Stomach (tissue), 9 donors: ENCODE data around the gene FOXK2. TPM values are rescaled to one million over a fixed set of nuclear protein-coding genes. Genes with fewer than 3 reads are reported as not detected.

Source experiments
- DNase-seq, 2 donors: peaks; one replicate each; pipeline versions ENCODE4 v3.0.0 to v3.0.0-alpha.2; 2013 to 2019
- H3K27ac ChIP-seq, 5 donors: fragments of 200-600 bp in 4 of 5; sonication (generic) in 4 of 5; one replicate each; pipeline ENCODE4 v1.5.1; 2013 to 2019; ENCODE audit warnings: mild to moderate bottlenecking in 1 of 5, moderate library complexity in 1 of 5
- H3K27me3 ChIP-seq, 3 donors: fragments of 200-600 bp; sonication (generic); one replicate each; pipeline ENCODE4 v1.5.1; 2017 to 2019; ENCODE audit warnings: mixed run types in 1 of 3
- H3K36me3 ChIP-seq, 4 donors: fragments of 200-600 bp; sonication (generic); 1 replicate in 3 of 4; 2 replicates in 1 of 4; pipeline ENCODE4 v1.5.1; 2016 to 2019
- H3K4me1 ChIP-seq, 4 donors: fragments of 200-600 bp; sonication (generic); one replicate each; pipeline ENCODE4 v1.5.1; 2016 to 2019
- H3K4me3 ChIP-seq, 4 donors: fragments of 200-600 bp; sonication (generic) in 3 of 4; one replicate each; pipeline ENCODE4 v1.5.1; 2016 to 2019; ENCODE audit warnings: mild to moderate bottlenecking in 1 of 4
- H3K9me3 ChIP-seq, 4 donors: fragments of 200-600 bp; sonication (generic); one replicate each; pipeline ENCODE4 v1.5.1; 2016 to 2019
- CTCF ChIP-seq, 7 experiments: fragments of 450-650 bp in 4 of 7; fragments of 200-600 bp in 3 of 7; sonication (generic) in 3 of 7; IDR thresholded peaks; one replicate each; pipeline ENCODE4 v1.5.1; 2016 to 2019; ENCODE audit warnings: antibody characterized with exemption in 7 of 7, control low read depth in 2 of 7, mild to moderate bottlenecking in 1 of 7
- EP300 ChIP-seq: sonication (generic); formaldehyde crosslinking; IDR thresholded peaks from one replicate; pipeline ENCODE4 v1.6.1; 2017; ENCODE audit warnings: antibody characterized with exemption
- POLR2A ChIP-seq, 4 donors: fragments of 450-650 bp; IDR thresholded peaks; one replicate each; pipeline ENCODE4 v1.6.1; 2016; ENCODE audit warnings: antibody characterized with exemption in 4 of 4, control low read depth in 2 of 4, mild to moderate bottlenecking in 1 of 4, moderate library complexity in 1 of 4
- POLR2AphosphoS5 ChIP-seq, 3 donors: sonication (generic); formaldehyde crosslinking; IDR thresholded peaks; one replicate each; pipeline ENCODE4 v1.6.1; 2016; ENCODE audit warnings: antibody characterized with exemption in 3 of 3
- WGBS, 5 donors: extraction: QIAGEN DNeasy Blood & Tissue Kit in 3 of 5; methylation state at CpG; one replicate each; pipeline versions ENCODE4 v1.1.5 to v1.1.7; 2013 to 2018; 5-methylcytosine and 5-hydroxymethylcytosine counted together
- intact Hi-C: fragments of 100-400 bp; cut with DNase I; formaldehyde crosslinking; loops from one replicate; pipeline ENCODE4 v1.15.1; 2023; ENCODE audit warnings: low total_unique reads
- polyA plus RNA-seq, 3 donors: library from polyadenylated mRNA; stranded (reverse); fragments of 200-250 nt; gene quantifications; one replicate each; pipeline ENCODE4 v1.2.3, GENCODE V29; 2013
- total RNA-seq, 5 donors: library from RNA; depleted of rRNA; stranded (reverse); fragments of >200 nt; gene quantifications; one replicate each; pipeline versions ENCODE4 v1.1.0 to v1.2.3, GENCODE V29; 2014 to 2016
- donor health status: healthy with polysubstance abuse.
- donor health status: Bipolar disorder and iron deficiency.
- donor health status: healthy.

The FOXK2 gene
- total and polyA plus RNA-seq, 8 donors: 12.8 to 71.8 (median 31.9) TPM

DNA sequence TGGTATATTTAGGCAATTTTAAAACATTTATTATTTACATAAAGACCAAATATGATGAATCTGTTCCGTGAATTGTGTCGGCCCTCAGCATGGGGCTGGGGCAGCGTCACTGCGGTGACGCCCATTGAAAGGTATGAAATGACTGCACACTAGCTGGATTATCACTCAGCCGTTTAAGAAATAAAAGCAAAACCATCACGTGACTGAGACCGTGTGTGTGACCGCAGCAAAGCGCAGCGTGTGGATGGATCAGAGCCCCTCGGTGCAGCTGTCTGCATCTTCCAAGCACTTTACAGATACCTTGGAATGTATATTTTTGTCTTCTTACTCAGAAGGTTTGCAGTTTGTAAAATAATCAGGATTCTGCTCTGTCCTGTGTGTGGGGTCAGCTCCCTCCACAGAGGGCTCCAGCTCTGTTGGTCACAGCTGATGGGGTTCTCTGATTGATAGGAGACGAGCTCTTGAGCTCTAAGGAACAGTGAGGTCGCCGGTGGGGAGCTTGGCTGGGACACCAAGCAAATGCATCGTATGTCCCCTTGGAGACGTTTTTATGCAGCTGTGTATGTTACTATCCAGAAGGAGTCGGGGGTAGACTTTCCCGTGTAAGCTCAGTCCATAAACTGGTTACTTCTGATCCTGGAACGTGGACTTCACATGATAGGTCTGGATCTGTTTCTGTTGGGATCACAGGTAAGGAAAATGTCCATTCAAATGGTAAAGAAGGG is 83.6 kb downstream of the FOXK2 start:
- Histone ChIP-seq H3K4me1 (peaks cover 0 to 25% (median 2%) of the 10 kb centered on the region in 4 donors), H3K27me3 (no peaks in the 10 kb centered on the region), H3K36me3 (peaks cover 36 to 89% (median 82%) of the 10 kb centered on the region in 4 donors), H3K4me3 (no peak overlapping the region), H3K27ac (peak overlapping the region in 3 of 5 donors; percentile 53 to 60 (median 54)), H3K9me3 (no peaks in the 10 kb centered on the region)
- intact Hi-C loops: no loop called here
- TF ChIP-seq CTCF (IDR thresholded peaks at IDR 0.05): no peak
- no peak for TF ChIP-seq POLR2A (IDR thresholded peaks at IDR 0.05)
- TF ChIP-seq POLR2AphosphoS5 (IDR thresholded peaks at IDR 0.05): no peak
- no peak for TF ChIP-seq EP300
- 81 to 90% (median 88%) methylated on average over 20 of the region's 20 CpGs for WGBS, 5 donors
- DNase-seq: no peak

DNA sequence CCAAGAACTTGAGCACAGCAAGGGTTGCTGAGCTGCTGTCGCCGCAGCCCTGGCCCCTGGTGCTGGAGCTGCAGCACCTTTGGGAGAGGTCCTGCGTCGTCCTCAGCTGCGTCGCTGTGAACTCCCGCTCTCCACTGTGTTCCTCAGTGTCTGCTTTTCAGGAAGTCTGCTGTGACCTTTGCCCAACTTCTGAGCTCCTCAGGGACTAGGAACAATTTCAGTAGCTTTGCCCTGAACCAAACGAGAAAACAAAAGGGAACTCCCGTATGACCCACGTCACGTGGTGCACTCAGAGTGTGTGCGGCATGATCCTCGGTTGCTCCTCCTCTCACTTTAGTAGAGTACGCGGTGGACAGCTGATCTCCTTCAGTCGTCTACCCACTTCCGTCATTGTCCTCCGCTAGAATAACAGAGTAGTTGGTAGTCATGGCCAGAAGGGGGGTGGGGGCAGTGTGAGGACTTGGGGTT is 84.5 kb downstream of the FOXK2 start:
- Histone ChIP-seq H3K4me1 (peaks cover 0 to 25% (median 2%) of the 10 kb centered on the region in 4 donors), H3K9me3 (no peaks in the 10 kb centered on the region), H3K27ac (peak overlapping the region in 4 of 5 donors; percentile 21 to 60 (median 54)), H3K4me3 (no peak overlapping the region), H3K27me3 (no peaks in the 10 kb centered on the region), H3K36me3 (peaks cover 36 to 88% (median 82%) of the 10 kb centered on the region in 4 donors)
- 44 to 71% (median 66%) methylated on average over 18 of the region's 18 CpGs for WGBS, 5 donors
- intact Hi-C loops: no loop called here
- peak; percentile 50 to 80 for DNase-seq
- TF ChIP-seq CTCF (IDR thresholded peaks at IDR 0.05) (no peak), POLR2AphosphoS5 (IDR thresholded peaks at IDR 0.05) (peak in 1 of 3 donors; percentile 60)

- Histone ChIP-seq H3K27ac (peak overlapping the region in 4 of 5 donors; percentile 21 to 60 (median 54)), H3K36me3 (peaks cover 36 to 88% (median 82%) of the 10 kb centered on the region in 4 donors), H3K27me3 (no peaks in the 10 kb centered on the region), H3K9me3 (no peaks in the 10 kb centered on the region), H3K4me3 (no peak overlapping the region), H3K4me1 (peaks cover 0 to 25% (median 2%) of the 10 kb centered on the region in 4 donors)
- no peak for TF ChIP-seq POLR2A (IDR thresholded peaks at IDR 0.05)
- TF ChIP-seq CTCF (IDR thresholded peaks at IDR 0.05): no peak
- no peak for TF ChIP-seq POLR2AphosphoS5 (IDR thresholded peaks at IDR 0.05)
- no peak for TF ChIP-seq EP300
- DNase-seq: no peak
- WGBS, 5 donors: 93 to 99% (median 97%) methylated on average over 7 of the region's 7 CpGs
- intact Hi-C loops: no loop called here
These were observed 85.0 kb downstream of the FOXK2 start for GRCh38 chr17:82604532-82604931.

DNA sequence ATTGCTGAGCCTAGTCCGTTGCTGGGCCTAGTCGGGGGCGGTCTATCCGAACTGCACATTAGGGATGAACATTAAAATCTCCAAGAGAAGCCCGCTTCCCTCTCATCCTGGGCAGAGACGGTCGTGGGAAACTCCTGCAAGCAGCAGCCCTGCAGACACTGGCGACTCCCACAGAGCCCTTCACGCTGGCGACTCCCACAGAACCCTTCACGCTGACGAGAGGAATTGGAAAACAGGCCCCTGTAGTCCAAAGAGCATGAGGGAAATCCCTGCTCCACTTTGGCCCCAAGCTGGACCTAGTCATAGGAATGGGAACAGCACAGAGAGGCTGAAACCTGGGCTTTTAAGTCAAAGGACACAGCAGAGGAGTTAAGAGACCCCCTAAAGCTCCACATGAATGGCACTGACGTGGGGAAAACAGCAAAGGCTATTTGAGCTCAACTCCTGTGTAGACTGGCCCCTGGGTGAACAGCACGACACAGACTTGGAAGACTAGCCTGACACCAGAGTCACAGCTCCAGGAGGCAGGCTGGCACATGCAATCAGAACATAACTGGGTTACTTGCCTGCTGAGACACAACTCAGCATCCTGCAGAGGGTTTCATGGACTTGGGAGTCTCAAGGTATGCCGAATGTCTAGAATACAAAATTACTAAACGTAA is 86.5 kb downstream of the FOXK2 start:
- WGBS, 5 donors: 82 to 93% (median 90%) methylated on average over 16 of the region's 16 CpGs
- intact Hi-C loops: no loop called here
- DNase-seq: no peak
- Histone ChIP-seq H3K9me3 (no peaks in the 10 kb centered on the region), H3K27me3 (no peaks in the 10 kb centered on the region), H3K4me1 (peaks cover 0 to 25% (median 3%) of the 10 kb centered on the region in 4 donors), H3K4me3 (no peak overlapping the region), H3K36me3 (peaks cover 30 to 88% (median 83%) of the 10 kb centered on the region in 4 donors), H3K27ac (peak overlapping the region in 1 of 5 donors; percentile 0)
- TF ChIP-seq POLR2AphosphoS5 (IDR thresholded peaks at IDR 0.05) (no peak), CTCF (IDR thresholded peaks at IDR 0.05) (no peak), EP300 (no peak), POLR2A (IDR thresholded peaks at IDR 0.05) (no peak)
